IMR-90 (cell line): ENCODE measurements around the gene MCM8.

ENCODE experiments used
- CEBPB ChIP-seq: IDR thresholded peaks from 2 replicates; pipeline ENCODE4 v1.6.1; 2012; ENCODE audit warnings: low read depth, low read length, improper control_type of control experiment
- CTCF ChIP-seq: conservative IDR thresholded peaks from 2 replicates; pipeline ENCODE4 v1.5.1; 2012; ENCODE audit warnings: mild to moderate bottlenecking, low read depth, low read length, improper control_type of control experiment
- FOS ChIP-seq: fragments of 150-350 bp; IDR thresholded peaks from 2 replicates; pipeline ENCODE4 v1.6.1; 2016; ENCODE audit warnings: low read depth, low read length
- MAFK ChIP-seq: IDR thresholded peaks from 2 replicates; pipeline ENCODE4 v1.6.1; 2012; ENCODE audit warnings: low read depth, low read length, improper control_type of control experiment
- MAZ ChIP-seq: IDR thresholded peaks from 2 replicates; pipeline ENCODE4 v1.6.1; 2012; ENCODE audit warnings: low read depth, mild to moderate bottlenecking, low read length, improper control_type of control experiment, moderate library complexity, borderline replicate concordance
- POLR2A ChIP-seq: IDR thresholded peaks from 2 replicates; pipeline ENCODE4 v1.6.1; 2012; ENCODE audit warnings: mild to moderate bottlenecking, low read depth, low read length
- RFX5 ChIP-seq: IDR thresholded peaks from 2 replicates; pipeline ENCODE4 v1.8.0; 2012; ENCODE audit warnings: low read depth, mild to moderate bottlenecking, low read length, moderate library complexity

- TF ChIP-seq CTCF, result no peak
- TF ChIP-seq RFX5, result no peak
- no peak for TF ChIP-seq MAFK
- TF ChIP-seq MAZ, result no peak
- no peak for TF ChIP-seq CEBPB
- no peak for TF ChIP-seq FOS
- TF ChIP-seq POLR2A, result no peak
These were observed 40.5 kb downstream of the MCM8 start for GRCh38 chr20:5990946-5991345.
